GM23338 (cell line): ENCODE data around the gene LNX1. TPM values are rescaled to one million over a fixed set of nuclear protein-coding genes. Genes with fewer than 3 reads are reported as not detected.

Experiments
- ATAC-seq: fragments of 200-7000 bp; cut with Tn5 transposase; 3 replicates; pipeline ENCODE4 v1.9.1; 2020
- DNase-seq: peaks from one replicate; pipeline ENCODE4 v3.0.0-alpha.2; 2015; ENCODE audit warnings: low spot score
- H2AFZ ChIP-seq: fragments of 200-600 bp; sonication (generic); 2 replicates; pipeline ENCODE4 v1.8.0; 2016; ENCODE audit warnings: antibody characterized with exemption, mild to moderate bottlenecking, moderate library complexity
- H3F3A ChIP-seq: fragments of 200-600 bp; sonication (generic); replicated peaks from 2 replicates; pipeline ENCODE4 v1.8.0; 2017; ENCODE audit warnings: antibody characterized with exemption, mixed run types, low read depth
- H3K27ac ChIP-seq: fragments of 200-600 bp; sonication (generic); 2 replicates; pipeline ENCODE4 v1.6.1; 2016; ENCODE audit warnings: low read depth
- H3K27me3 ChIP-seq: fragments of 200-600 bp; sonication (generic); 2 replicates; pipeline ENCODE4 v1.8.0; 2016; ENCODE audit warnings: mild to moderate bottlenecking, mixed run types, moderate library complexity; ENCODE audit not compliant: insufficient read depth
- H3K36me3 ChIP-seq: fragments of 200-600 bp; sonication (generic); 2 replicates; pipeline ENCODE4 v1.8.0; 2016; ENCODE audit warnings: mild to moderate bottlenecking; ENCODE audit not compliant: insufficient read depth
- H3K4me1 ChIP-seq: fragments of 200-600 bp; sonication (generic); 2 replicates; pipeline ENCODE4 v1.8.0; 2016; ENCODE audit warnings: mild to moderate bottlenecking, moderate library complexity; ENCODE audit not compliant: insufficient read depth
- H3K4me2 ChIP-seq: fragments of 200-600 bp; sonication (generic); 2 replicates; pipeline ENCODE4 v1.7.1; 2017; ENCODE audit warnings: mixed run types
- H3K4me3 ChIP-seq: fragments of 200-600 bp; sonication (generic); 2 replicates; pipeline ENCODE4 v1.6.1; 2016; ENCODE audit warnings: mixed run types
- H3K79me2 ChIP-seq: fragments of 200-600 bp; sonication (generic); replicated peaks from 2 replicates; pipeline ENCODE4 v1.8.0; 2017; ENCODE audit warnings: mild to moderate bottlenecking; ENCODE audit not compliant: insufficient read depth
- H3K9me2 ChIP-seq: fragments of 200-600 bp; sonication (generic); 2 replicates; pipeline ENCODE4 v1.8.0; 2017; ENCODE audit not compliant: insufficient read depth
- H4K20me1 ChIP-seq: fragments of 200-600 bp; sonication (generic); replicated peaks from 2 replicates; pipeline ENCODE4 v1.8.0; 2017; ENCODE audit warnings: mild to moderate bottlenecking; ENCODE audit not compliant: insufficient read depth
- H3K27ac Mint-ChIP-seq: 2 replicates; pipeline ENCODE4 v1.8.0; 2020; ENCODE audit warnings: inconsistent platforms, mild to moderate bottlenecking, moderate library complexity, mixed read lengths
- H3K27me3 Mint-ChIP-seq: 3 replicates; pipeline ENCODE4 v1.8.0; 2022; ENCODE audit warnings: low read depth, mild to moderate bottlenecking, moderate library complexity, mixed read lengths, inconsistent platforms; ENCODE audit not compliant: insufficient read depth, poor library complexity
- H3K36me3 Mint-ChIP-seq: 3 replicates; pipeline ENCODE4 v1.8.0; 2021; ENCODE audit warnings: low read depth, mild to moderate bottlenecking, inconsistent platforms, moderate library complexity, mixed read lengths
- H3K4me1 Mint-ChIP-seq: 3 replicates; pipeline ENCODE4 v1.8.0; 2020; ENCODE audit warnings: mild to moderate bottlenecking, inconsistent platforms, mixed read lengths
- H3K4me3 Mint-ChIP-seq: 3 replicates; pipeline ENCODE4 v1.8.0; 2021; ENCODE audit warnings: moderate library complexity, mild to moderate bottlenecking, inconsistent platforms, mixed read lengths
- H3K9me3 Mint-ChIP-seq: 3 replicates; pipeline ENCODE4 v1.8.0; 2020; ENCODE audit warnings: moderate library complexity, mild to moderate bottlenecking, inconsistent platforms, mixed read lengths
- CREB1 ChIP-seq: fragments of 250-450 bp; sonication (Bioruptor Pico); IDR thresholded peaks from 2 replicates; pipeline ENCODE4 v1.5.0; 2020; ENCODE audit warnings: low read depth, mild to moderate bottlenecking, moderate library complexity
- EZH2 ChIP-seq: fragments of 200-600 bp; sonication (generic); IDR thresholded peaks from one replicate; pipeline ENCODE4 v1.8.0; 2017; ENCODE audit warnings: antibody characterized with exemption, mild to moderate bottlenecking, low read depth; ENCODE audit not compliant: unreplicated experiment
- EZH2phosphoT487 ChIP-seq: fragments of 200-600 bp; sonication (generic); IDR thresholded peaks from one replicate; pipeline ENCODE4 v1.8.1; 2018; ENCODE audit warnings: antibody characterized with exemption; ENCODE audit not compliant: unreplicated experiment
- JUNB ChIP-seq: IDR thresholded peaks from one replicate; pipeline ENCODE4 v1.6.1; 2016; ENCODE audit warnings: antibody characterized with exemption; ENCODE audit not compliant: unreplicated experiment
- NANOG ChIP-seq: IDR thresholded peaks from 2 replicates; pipeline ENCODE4 v1.6.1; 2016; ENCODE audit warnings: antibody characterized with exemption, borderline replicate concordance
- POLR2AphosphoS5 ChIP-seq: IDR thresholded peaks from 2 replicates; pipeline ENCODE4 v1.6.1; 2016; ENCODE audit warnings: antibody characterized with exemption, low read depth
- STAT1 ChIP-seq: IDR thresholded peaks from one replicate; pipeline ENCODE4 v1.6.1; 2016; ENCODE audit warnings: antibody characterized with exemption; ENCODE audit not compliant: unreplicated experiment
- ZNF114 ChIP-seq: fragments of 250-450 bp; sonication (Bioruptor Pico); IDR thresholded peaks from 2 replicates; pipeline ENCODE4 v1.5.0; 2020; ENCODE audit warnings: mild to moderate bottlenecking, moderate library complexity
- ZNF331 ChIP-seq: fragments of 250-450 bp; sonication (Bioruptor Pico); IDR thresholded peaks from 2 replicates; pipeline ENCODE4 v1.5.0; 2020; ENCODE audit warnings: low read depth, mild to moderate bottlenecking, moderate library complexity
- polyA plus RNA-seq: library from polyadenylated mRNA; unstranded; fragments of >200 nt; fragmentation: Nextera tagmentation; extraction: Ambion mirVana; gene quantifications from 2 replicates; pipeline ENCODE4 v1.2.1, GENCODE V29; 2016
- total RNA-seq: library from RNA; depleted of rRNA; stranded (reverse); fragments of >200 nt; shearing (Covaris generic); gene quantifications from 2 replicates; pipeline ENCODE4 v1.2.3, GENCODE V29; 2014
- TF ChIP-seq, protein P1 (sequence below), 2 experiments: fragments of 200-600 bp in 1 of 2; sonication (generic) in 1 of 2; conservative IDR thresholded peaks; 2 replicates each; pipeline versions ENCODE4 v1.5.1 to v1.6.1; 2016 to 2017; ENCODE audit warnings: antibody characterized with exemption in 2 of 2, low read depth in 2 of 2, mild to moderate bottlenecking in 2 of 2, moderate library complexity in 1 of 2
- TF ChIP-seq, protein P2 (sequence below): fragments of 250-450 bp; sonication (Bioruptor Pico); IDR thresholded peaks from 2 replicates; pipeline ENCODE4 v1.5.0; 2020; ENCODE audit warnings: mild to moderate bottlenecking, moderate library complexity
- TF ChIP-seq, protein P3 (sequence below): IDR thresholded peaks from 2 replicates; pipeline ENCODE4 v1.6.1; 2016; ENCODE audit warnings: antibody characterized with exemption
- TF ChIP-seq, protein P4 (sequence below): IDR thresholded peaks from one replicate; pipeline ENCODE4 v1.6.1; 2018; ENCODE audit warnings: antibody characterized with exemption; ENCODE audit not compliant: unreplicated experiment

The LNX1 gene
- total and polyA plus RNA-seq, 2 experiments from 2014 or later = 5.4 to 6.4 TPM

DNA sequence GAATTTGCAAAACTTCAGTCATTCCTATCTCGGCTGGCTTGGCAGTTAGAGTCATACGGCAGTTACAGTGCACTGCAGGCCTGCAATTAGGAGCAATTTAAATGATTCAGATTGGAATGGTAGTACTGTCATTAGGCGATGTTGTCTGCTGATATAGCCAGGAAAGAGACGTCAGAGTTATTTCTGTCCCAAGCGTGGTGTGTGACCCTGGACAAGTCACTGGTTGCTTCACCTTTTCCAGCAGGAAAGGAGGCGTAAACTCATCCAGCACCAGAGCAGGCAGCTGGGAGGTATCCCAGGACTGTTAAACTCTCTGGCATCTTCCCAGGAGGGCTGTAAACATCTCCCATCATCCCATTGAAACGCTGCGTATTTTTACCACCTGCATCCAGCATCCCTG is 836 bp upstream of the LNX1 start:
- H3K36me3 ChIP-seq = no peaks in the 10 kb centered on the region
- peaks cover 29% of the 10 kb centered on the region for H3K4me1 ChIP-seq
- H3K27ac Mint-ChIP-seq = peak overlapping the region; percentile 94
- ATAC-seq (peak; percentile 16), DNase-seq (peak; percentile 48)
- H3K9me3 Mint-ChIP-seq = no peaks in the 10 kb centered on the region; the same call in 2 of the 3 replicates
- H3K4me3 ChIP-seq = peak overlapping the region; percentile 60
- H3K79me2 ChIP-seq = no peaks in the 10 kb centered on the region
- H2AFZ ChIP-seq = no peak overlapping the region
- H3K27me3 ChIP-seq = no peaks in the 10 kb centered on the region
- peak overlapping the region; percentile 70 for H3K4me3 Mint-ChIP-seq
- H3F3A ChIP-seq = no peaks in the 10 kb centered on the region
- peaks cover 66% of the 10 kb centered on the region for H3K4me1 Mint-ChIP-seq
- peaks cover 10% of the 10 kb centered on the region; the same call in 1 of the 2 replicates for H3K9me2 ChIP-seq
- peak overlapping the region; percentile 82 for H3K27ac ChIP-seq
- no peaks in the 10 kb centered on the region for H4K20me1 ChIP-seq
- peaks cover 8% of the 10 kb centered on the region for H3K27me3 Mint-ChIP-seq
- peak overlapping the region; percentile 84 for H3K4me2 ChIP-seq
- TF ChIP-seq POLR2AphosphoS5 (no peak), EZH2 (no peak), NANOG (no peak), JUNB (no peak), ZNF331 (CRISPR knock-in tag) (no peak), STAT1 (no peak), ZNF114 (CRISPR knock-in tag) (no peak), EZH2phosphoT487 (no peak), CREB1 (no peak)
- TF ChIP-seq, protein P1, sequence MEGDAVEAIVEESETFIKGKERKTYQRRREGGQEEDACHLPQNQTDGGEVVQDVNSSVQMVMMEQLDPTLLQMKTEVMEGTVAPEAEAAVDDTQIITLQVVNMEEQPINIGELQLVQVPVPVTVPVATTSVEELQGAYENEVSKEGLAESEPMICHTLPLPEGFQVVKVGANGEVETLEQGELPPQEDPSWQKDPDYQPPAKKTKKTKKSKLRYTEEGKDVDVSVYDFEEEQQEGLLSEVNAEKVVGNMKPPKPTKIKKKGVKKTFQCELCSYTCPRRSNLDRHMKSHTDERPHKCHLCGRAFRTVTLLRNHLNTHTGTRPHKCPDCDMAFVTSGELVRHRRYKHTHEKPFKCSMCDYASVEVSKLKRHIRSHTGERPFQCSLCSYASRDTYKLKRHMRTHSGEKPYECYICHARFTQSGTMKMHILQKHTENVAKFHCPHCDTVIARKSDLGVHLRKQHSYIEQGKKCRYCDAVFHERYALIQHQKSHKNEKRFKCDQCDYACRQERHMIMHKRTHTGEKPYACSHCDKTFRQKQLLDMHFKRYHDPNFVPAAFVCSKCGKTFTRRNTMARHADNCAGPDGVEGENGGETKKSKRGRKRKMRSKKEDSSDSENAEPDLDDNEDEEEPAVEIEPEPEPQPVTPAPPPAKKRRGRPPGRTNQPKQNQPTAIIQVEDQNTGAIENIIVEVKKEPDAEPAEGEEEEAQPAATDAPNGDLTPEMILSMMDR (conservative IDR thresholded peaks at IDR 0.05; ENCODE audit: low read depth in 2 of 2) = no peak
- TF ChIP-seq, protein P2, sequence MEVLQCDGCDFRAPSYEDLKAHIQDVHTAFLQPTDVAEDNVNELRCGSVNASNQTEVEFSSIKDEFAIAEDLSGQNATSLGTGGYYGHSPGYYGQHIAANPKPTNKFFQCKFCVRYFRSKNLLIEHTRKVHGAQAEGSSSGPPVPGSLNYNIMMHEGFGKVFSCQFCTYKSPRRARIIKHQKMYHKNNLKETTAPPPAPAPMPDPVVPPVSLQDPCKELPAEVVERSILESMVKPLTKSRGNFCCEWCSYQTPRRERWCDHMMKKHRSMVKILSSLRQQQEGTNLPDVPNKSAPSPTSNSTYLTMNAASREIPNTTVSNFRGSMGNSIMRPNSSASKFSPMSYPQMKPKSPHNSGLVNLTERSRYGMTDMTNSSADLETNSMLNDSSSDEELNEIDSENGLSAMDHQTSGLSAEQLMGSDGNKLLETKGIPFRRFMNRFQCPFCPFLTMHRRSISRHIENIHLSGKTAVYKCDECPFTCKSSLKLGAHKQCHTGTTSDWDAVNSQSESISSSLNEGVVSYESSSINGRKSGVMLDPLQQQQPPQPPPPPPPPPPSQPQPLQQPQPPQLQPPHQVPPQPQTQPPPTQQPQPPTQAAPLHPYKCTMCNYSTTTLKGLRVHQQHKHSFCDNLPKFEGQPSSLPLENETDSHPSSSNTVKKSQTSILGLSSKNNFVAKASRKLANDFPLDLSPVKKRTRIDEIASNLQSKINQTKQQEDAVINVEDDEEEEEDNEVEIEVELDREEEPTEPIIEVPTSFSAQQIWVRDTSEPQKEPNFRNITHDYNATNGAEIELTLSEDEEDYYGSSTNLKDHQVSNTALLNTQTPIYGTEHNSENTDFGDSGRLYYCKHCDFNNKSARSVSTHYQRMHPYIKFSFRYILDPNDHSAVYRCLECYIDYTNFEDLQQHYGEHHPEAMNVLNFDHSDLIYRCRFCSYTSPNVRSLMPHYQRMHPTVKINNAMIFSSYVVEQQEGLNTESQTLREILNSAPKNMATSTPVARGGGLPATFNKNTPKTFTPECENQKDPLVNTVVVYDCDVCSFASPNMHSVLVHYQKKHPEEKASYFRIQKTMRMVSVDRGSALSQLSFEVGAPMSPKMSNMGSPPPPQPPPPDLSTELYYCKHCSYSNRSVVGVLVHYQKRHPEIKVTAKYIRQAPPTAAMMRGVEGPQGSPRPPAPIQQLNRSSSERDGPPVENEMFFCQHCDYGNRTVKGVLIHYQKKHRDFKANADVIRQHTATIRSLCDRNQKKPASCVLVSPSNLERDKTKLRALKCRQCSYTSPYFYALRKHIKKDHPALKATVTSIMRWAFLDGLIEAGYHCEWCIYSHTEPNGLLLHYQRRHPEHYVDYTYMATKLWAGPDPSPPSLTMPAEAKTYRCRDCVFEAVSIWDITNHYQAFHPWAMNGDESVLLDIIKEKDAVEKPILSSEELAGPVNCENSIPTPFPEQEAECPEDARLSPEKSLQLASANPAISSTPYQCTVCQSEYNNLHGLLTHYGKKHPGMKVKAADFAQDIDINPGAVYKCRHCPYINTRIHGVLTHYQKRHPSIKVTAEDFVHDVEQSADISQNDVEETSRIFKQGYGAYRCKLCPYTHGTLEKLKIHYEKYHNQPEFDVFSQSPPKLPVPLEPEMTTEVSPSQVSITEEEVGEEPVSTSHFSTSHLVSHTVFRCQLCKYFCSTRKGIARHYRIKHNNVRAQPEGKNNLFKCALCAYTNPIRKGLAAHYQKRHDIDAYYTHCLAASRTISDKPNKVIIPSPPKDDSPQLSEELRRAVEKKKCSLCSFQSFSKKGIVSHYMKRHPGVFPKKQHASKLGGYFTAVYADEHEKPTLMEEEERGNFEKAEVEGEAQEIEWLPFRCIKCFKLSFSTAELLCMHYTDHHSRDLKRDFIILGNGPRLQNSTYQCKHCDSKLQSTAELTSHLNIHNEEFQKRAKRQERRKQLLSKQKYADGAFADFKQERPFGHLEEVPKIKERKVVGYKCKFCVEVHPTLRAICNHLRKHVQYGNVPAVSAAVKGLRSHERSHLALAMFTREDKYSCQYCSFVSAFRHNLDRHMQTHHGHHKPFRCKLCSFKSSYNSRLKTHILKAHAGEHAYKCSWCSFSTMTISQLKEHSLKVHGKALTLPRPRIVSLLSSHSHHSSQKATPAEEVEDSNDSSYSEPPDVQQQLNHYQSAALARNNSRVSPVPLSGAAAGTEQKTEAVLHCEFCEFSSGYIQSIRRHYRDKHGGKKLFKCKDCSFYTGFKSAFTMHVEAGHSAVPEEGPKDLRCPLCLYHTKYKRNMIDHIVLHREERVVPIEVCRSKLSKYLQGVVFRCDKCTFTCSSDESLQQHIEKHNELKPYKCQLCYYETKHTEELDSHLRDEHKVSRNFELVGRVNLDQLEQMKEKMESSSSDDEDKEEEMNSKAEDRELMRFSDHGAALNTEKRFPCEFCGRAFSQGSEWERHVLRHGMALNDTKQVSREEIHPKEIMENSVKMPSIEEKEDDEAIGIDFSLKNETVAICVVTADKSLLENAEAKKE = no peak
- TF ChIP-seq, protein P3, sequence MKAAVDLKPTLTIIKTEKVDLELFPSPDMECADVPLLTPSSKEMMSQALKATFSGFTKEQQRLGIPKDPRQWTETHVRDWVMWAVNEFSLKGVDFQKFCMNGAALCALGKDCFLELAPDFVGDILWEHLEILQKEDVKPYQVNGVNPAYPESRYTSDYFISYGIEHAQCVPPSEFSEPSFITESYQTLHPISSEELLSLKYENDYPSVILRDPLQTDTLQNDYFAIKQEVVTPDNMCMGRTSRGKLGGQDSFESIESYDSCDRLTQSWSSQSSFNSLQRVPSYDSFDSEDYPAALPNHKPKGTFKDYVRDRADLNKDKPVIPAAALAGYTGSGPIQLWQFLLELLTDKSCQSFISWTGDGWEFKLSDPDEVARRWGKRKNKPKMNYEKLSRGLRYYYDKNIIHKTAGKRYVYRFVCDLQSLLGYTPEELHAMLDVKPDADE = no peak
- TF ChIP-seq, protein P4, sequence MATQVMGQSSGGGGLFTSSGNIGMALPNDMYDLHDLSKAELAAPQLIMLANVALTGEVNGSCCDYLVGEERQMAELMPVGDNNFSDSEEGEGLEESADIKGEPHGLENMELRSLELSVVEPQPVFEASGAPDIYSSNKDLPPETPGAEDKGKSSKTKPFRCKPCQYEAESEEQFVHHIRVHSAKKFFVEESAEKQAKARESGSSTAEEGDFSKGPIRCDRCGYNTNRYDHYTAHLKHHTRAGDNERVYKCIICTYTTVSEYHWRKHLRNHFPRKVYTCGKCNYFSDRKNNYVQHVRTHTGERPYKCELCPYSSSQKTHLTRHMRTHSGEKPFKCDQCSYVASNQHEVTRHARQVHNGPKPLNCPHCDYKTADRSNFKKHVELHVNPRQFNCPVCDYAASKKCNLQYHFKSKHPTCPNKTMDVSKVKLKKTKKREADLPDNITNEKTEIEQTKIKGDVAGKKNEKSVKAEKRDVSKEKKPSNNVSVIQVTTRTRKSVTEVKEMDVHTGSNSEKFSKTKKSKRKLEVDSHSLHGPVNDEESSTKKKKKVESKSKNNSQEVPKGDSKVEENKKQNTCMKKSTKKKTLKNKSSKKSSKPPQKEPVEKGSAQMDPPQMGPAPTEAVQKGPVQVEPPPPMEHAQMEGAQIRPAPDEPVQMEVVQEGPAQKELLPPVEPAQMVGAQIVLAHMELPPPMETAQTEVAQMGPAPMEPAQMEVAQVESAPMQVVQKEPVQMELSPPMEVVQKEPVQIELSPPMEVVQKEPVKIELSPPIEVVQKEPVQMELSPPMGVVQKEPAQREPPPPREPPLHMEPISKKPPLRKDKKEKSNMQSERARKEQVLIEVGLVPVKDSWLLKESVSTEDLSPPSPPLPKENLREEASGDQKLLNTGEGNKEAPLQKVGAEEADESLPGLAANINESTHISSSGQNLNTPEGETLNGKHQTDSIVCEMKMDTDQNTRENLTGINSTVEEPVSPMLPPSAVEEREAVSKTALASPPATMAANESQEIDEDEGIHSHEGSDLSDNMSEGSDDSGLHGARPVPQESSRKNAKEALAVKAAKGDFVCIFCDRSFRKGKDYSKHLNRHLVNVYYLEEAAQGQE = no peak
- H3K36me3 Mint-ChIP-seq = no peaks in the 10 kb centered on the region
